ENCODE results near the gene PLXNA2. TPM values are rescaled to one million over a fixed set of nuclear protein-coding genes. Genes with fewer than 3 reads are reported as not detected.

The PLXNA2 gene
- total and polyA plus RNA-seq, 2 of the 13 experiments (the other 11 are each of a cell fraction or from before 2014, with no cell fraction given): 1.1 to 2.1 TPM

- TF ChIP-seq PRDM4 (CRISPR knock-in tag; IDR thresholded peaks at IDR 0.05; ENCODE audit: borderline replicate concordance): no peak
- no peak for TF ChIP-seq WIZ (CRISPR knock-in tag; IDR thresholded peaks at IDR 0.05)
- no peak for TF ChIP-seq FUBP1 (CRISPR knock-in tag; IDR thresholded peaks at IDR 0.05; ENCODE audit: borderline replicate concordance)
- no peak for TF ChIP-seq MTF2 (CRISPR knock-in tag; IDR thresholded peaks at IDR 0.05; ENCODE audit: borderline replicate concordance)
- no peak for TF ChIP-seq FLYWCH1 (CRISPR knock-in tag; IDR thresholded peaks at IDR 0.05)
- no peak for TF ChIP-seq ZFP36 (IDR thresholded peaks at IDR 0.05; ENCODE audit: borderline replicate concordance, low read depth, low read length, partially characterized antibody)
- no peak for TF ChIP-seq ZIK1 (CRISPR knock-in tag; IDR thresholded peaks at IDR 0.05; ENCODE audit: borderline replicate concordance, low read depth)
- no peak for TF ChIP-seq ZC3H13 (CRISPR knock-in tag; IDR thresholded peaks at IDR 0.05)
- TF ChIP-seq DMTF1 (CRISPR knock-in tag; IDR thresholded peaks at IDR 0.05): no peak
- TF ChIP-seq ARNT2 (CRISPR knock-in tag; IDR thresholded peaks at IDR 0.05; ENCODE audit: low read depth): no peak
- TF ChIP-seq NR2C2 (CRISPR knock-in tag; IDR thresholded peaks at IDR 0.05; ENCODE audit: borderline replicate concordance): no peak
- no peak for TF ChIP-seq FOXM1 (CRISPR knock-in tag; IDR thresholded peaks at IDR 0.05)
- TF ChIP-seq RBM39 (IDR thresholded peaks at IDR 0.05; ENCODE audit: low read depth, low read length, poor library complexity, severe bottlenecking): no peak
- no peak for TF ChIP-seq ZBTB7B (CRISPR knock-in tag; IDR thresholded peaks at IDR 0.05)
- TF ChIP-seq ZNF609 (CRISPR knock-in tag; IDR thresholded peaks at IDR 0.05; ENCODE audit: borderline replicate concordance): no peak
- TF ChIP-seq ZNF329 (CRISPR knock-in tag; IDR thresholded peaks at IDR 0.05; ENCODE audit: low read depth): no peak
- TF ChIP-seq ZNF335 (CRISPR knock-in tag; IDR thresholded peaks at IDR 0.05): no peak
- no peak for TF ChIP-seq ZNF678 (CRISPR knock-in tag; IDR thresholded peaks at IDR 0.05)
These were observed 66.1 kb downstream of the PLXNA2 start (continued) for GRCh38 chr1:208178091-208178529.

Data from HepG2 (cell line).